Kidney tubule cell (primary cell): ENCODE measurements around the gene MXI1.
A peak's percentile ranks its signal among the peaks of the same experiment; 100 is the strongest.
"Not testable (repeated sequence)": the region's sequence is repeated elsewhere in the genome, so short reads cannot be mapped to it uniquely, and the experiment has no call there.

Experiments
- DNase-seq: peaks from one replicate; pipeline ENCODE4 v3.0.0-alpha.2; 2018; ENCODE audit warnings: low spot score

The MXI1 gene

DNA sequence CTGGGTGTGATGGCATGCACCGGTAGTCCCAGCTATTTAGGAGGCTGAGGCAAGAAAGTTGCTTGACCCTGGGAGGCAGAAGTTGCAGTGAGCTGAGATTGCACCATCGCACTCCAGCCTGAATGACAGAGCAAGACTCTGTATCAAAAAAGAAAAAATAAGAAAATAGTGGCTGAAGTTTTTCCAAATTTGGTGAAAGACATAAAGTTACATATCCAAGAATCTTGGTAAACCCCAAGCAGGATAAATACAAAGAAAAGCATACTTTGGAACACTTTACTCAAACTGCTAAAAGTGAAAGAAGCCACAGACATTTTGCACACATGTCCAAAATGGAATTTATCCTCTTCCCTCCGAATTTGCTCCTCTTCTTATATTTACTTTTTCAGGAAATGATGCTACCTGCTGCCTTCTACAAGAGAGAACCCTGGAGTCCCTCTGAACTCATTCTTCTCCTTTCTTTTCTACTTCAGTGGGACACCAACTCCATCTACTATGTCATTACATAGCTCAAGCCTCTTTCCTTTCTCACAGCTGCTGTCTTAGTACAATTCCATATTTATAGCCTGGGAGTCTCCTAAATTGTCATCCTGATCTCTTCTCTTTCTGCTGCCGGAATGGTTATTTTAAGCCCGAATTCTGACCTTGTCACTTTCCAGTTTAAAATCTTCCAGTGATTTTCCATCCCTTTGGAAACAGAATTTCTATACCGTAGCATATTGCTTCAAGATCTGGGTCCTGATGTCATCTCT lies 114.6 kb downstream of the MXI1 start:
- DNase-seq: no peak

DNA sequence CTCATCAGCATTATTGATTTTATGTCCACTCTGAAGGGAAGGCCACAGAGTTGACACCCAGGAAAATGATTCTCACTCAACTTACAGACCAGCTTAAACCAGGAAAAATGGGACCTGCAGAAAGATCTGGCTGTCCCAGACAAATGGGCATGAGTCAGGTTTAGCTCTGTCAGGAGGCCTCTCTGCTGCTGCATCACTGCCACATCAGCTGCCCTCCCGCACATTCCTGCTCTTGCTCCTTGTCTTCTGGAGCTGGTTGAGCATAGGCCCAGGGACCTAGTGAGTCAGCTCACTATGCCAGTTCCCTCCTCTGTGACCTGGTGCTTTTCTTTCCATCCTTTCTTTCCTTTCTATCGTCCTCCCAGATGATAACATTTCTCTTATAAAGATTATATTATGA lies 116.1 kb downstream of the MXI1 start:
- DNase-seq: peak; percentile 96

DNA sequence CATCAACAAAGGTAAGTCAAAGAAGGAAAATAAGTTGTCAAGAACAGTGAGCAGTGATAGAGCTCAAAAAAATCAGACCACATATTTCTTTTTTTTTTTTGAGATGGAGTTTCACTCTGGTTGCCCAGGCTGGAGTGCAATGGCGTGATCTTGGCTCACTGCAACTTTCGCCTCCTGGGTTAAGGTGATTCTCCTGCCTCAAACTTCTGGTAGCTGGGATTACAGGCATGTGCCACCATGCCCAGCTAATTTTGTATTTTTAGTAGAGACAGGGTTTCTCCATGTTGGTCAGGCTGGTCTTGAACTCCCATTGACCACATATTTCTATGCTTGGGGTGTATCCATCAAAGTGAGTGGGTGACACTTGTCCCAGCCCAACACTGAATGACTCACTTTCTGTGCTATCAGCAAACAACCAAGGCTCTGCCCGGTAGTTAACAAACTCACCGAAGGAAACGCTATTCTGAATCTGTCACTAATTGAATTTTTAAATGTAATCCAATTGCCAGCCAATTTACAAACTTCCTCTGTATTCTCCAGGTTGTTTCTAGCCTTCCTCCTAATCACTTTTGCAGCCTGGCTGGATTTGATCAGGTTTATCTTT lies 116.9 kb downstream of the MXI1 start:
- peak; percentile 44 for DNase-seq

DNA sequence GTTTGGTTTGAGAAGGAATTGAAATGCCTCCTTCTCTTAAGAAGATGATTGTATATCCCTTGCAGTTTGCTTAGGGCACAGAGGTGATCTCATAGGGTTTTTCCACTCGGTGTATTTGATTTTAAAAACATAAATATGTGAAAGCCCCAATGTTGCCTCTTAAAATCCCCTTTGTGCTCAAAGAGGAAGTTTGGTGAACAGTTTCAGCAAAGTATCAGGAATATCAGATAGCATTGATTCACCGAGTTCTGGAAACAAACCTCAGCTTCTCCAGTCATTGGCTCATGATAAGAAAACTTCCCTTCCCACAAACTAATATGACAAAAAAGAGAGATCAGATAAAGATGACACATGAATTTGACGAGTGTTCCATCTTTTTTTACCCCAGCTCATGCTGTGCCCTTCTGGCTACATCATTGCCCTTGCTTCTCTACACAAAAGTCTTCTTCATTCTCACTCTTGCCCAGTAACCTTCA lies 117.4 kb downstream of the MXI1 start:
- DNase-seq: no peak

DNA sequence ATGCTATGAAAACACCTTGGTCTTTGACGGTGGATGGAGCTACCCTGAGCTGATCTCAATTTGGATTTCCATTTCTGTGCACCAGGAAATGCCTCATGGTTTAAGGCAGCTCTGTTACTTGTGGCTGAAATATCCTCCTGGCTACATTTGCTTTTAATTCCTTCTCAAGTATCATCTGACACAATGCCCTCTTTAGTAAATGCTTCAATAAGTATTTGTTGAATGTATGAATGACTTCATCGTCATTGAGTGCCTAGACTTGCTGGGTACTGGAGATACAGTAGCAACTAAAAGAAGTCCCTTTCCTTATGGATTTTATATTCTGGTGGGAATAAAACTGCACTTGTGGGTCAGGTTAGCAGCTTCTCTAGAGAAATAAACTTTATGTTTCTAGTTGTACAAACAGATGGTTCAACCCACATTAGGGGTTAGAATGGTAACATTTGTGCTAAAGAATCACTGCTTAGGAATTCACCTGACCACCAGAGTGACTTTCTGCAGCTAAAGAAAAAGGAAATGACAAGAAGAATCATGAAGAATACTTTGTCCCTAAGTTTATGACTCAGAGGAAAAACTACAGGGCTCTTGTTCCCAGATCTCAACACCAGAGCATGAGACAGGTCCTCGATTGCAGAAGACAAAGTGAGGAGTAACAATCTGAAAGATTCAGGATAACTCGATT lies 119.1 kb downstream of the MXI1 start:
- DNase-seq: peak; percentile 91

DNA sequence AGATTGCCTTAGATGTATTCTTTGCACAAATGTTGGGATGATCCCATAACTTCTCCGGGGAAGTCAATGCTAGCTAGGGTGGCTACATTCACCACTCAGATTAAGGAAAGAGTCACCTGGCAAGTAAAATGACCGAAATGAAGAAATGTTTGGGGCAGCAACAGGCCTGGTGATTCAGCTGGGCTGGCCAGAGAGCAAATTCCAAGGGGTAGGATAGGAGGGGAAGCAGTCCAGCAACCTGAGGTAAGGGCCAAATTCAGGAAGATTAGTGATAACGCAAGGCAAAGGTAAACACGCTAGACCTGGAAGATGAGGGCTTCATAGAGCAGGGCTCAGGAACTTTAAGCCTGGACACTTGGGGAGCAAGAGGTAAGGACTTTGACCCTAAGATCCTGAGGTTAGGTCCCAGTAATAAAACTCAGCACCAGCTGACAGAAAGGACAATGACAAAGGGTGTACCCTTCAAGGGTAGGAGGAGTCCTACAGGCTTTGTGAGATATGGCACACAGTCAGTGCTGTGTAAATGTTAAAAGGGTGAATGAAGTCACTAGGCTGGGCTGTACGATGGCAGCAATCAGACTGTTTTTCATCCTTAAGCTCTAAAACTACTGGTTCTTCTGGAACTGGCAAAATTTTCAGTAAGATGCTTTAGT lies 120.0 kb downstream of the MXI1 start:
- peak; percentile 47 for DNase-seq

DNA sequence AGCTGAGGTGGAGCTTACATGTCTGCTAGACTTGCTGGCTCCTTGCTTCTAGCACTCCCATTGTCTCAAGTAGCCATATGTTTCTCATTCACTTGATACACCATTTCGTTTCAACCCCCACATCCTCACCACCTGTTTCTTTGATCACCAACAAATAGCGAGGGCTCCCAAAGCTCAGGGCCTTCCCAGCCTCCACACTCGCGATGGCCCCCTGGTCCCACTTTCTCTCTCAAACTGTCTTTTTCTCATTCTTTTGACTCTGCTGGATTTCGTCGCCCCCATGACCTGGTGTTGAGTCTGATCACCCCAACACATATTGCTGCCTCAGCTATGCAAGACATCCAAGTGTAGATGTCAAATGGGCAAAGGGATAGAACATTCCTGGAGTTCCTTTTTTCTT lies 123.3 kb downstream of the MXI1 start:
- no peak for DNase-seq

DNA sequence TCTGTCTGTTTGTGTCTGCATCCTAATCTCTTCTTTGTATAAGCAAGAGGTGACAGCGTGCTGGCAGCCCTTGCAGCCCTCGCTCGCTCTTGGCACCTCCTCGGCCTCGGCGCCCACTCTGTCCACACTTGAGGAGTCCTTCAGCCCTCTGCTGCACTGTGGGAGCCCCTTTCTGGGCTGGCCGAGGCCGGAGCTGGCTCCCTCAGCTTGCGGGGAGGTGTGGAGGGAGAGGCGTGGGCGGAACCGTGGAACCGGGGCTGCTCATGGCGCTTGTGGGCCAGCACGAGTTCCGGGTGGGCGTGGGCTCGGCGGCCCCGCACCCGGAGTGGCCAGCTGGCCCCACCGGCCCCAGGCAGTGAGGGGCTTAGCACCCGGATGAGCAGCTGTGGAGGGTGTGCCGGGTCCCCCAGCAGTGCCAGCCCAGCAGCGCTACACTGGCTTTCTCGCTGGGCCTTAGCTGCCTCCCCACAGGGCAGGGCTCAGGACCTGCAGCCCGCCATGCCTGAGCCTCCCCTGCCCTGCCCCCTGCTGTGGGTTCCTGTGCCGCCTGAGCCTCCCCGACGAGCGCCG lies 123.9 kb downstream of the MXI1 start:
- DNase-seq: not testable (repeated sequence)

DNA sequence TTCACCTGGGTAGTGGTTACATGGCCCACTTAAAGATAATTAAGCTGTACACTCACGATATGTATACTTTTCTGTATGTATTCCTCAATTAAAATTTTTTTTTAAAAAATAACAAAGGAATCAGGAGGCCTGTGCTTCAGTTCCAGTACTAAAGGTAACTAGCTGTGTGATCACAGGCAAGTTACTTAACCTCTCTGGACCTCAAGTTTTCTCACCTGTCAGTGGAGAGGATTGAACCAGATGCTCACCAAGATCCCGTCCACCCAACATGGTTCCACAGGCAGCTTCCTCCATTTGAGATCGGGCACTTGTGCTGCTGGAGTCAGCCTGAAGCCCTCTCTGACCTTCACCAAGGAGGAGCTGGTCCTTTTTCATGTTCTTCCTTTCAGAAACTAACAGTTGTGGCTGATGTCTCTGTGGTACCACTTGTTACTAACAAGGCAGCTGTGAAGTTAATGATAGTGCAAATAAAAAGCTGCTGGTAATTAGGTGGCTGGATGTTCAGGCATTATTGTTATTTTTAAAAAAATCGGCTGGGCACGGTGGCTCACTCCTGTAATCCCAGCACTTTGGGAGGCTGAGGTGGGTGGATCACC lies 126.8 kb downstream of the MXI1 start:
- DNase-seq: no peak

DNA sequence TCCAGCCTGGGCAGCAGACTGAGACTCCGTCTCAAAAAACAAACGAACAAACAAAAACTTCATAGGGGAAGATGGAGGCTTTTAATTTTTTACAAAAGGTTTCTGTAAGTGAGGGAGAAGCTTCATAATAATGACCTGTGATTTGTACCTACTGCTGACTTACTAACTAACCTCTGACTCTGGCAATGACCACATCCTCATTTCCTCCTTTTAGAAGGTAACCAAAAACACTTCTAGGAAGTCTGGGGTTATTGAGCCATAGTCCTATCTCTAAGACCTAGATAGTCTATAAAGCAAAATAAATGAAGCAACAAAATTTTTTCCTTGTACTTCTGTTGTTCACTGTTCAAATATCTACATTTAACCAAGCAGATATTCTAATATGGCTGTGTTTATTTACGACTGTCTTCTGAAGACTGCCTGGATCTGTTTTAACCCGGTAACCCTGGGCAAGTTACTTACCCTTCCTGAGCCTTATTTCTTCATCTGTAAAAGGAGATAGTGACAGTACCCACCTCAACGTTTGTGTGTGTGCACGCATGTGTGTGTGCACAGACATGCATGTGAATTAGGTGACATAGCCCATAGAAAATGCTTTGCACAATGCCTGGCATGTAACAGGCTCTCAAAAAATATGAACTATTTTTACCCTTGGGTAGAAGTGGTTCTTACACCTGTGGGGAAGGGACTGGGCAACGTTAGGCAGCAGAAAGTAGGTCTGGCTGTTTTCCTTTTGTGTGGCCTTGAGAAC lies 128.1 kb downstream of the MXI1 start:
- peak; percentile 52 for DNase-seq

DNA sequence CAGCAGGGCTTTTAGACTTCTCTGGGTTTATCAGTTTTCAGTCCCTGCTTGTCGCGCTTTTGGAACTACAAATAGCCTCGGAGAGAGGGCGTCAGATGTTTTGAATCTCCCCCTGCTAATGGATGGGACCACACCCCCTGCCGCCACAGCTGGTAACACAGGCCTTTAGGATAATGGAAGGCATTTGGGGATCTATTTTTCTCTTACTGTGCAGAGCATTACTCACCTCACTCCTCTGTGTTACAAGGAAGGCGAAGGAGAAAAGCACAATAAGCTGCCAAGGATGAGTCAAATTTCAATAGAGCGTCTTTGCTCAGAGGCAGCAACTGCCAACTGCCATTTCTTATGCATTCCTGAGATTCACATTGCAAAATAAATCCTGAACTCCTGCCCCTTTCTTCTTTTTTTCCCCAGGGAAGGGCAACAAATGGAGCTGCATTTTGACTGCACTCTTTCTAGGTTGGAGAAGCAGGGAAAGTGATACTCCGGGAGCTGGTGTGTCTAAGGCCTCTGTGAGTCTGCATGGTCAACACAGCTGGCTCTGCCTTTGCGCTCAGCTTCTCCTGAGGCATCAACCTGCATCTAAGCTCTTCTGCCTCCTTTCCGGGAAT lies 128.8 kb downstream of the MXI1 start:
- DNase-seq: peak; percentile 91
